Sigmoid colon (tissue), 3 donors: ENCODE results near the gene MAPK8IP2.
"Not testable (repeated sequence)": the region's sequence is repeated elsewhere in the genome, so short reads cannot be mapped to it uniquely, and the experiment has no call there.

Source experiments
- POLR2A ChIP-seq, 2 donors: fragments of 450-650 bp; IDR thresholded peaks; one replicate each; pipeline ENCODE4 v1.6.1; 2016; ENCODE audit warnings: antibody characterized with exemption in 2 of 2, mild to moderate bottlenecking in 2 of 2, moderate library complexity in 2 of 2
- TF ChIP-seq, protein P1 (sequence below), 4 experiments: fragments of 450-650 bp in 3 of 4; fragments of 200-600 bp in 1 of 4; IDR thresholded peaks; one replicate each; pipeline ENCODE4 v1.5.1; 2016 to 2019; ENCODE audit warnings: antibody characterized with exemption in 4 of 4, mild to moderate bottlenecking in 3 of 4, moderate library complexity in 2 of 4

DNA sequence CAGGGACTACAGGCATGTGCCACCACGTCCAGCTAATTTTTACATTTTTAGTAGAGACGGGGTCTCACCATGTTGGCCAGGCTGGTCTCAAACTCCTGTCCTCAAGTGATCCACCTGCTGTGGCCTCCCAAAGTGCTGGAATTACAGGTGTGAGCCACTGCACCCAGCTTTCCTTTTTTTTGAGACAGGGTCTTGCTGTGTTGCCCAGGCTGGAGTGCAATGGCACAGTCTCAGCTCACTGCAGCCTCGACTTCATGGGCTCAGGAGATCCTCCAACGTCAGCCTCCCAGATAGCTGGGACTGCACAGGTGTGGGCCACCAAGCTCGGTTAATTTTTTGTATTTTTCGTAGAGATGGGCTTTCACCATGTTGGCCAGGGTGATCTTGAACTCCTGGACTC is 54.1 kb downstream of the MAPK8IP2 start:
- TF ChIP-seq POLR2A (IDR thresholded peaks at IDR 0.05) = not testable (repeated sequence)
- TF ChIP-seq, protein P1, sequence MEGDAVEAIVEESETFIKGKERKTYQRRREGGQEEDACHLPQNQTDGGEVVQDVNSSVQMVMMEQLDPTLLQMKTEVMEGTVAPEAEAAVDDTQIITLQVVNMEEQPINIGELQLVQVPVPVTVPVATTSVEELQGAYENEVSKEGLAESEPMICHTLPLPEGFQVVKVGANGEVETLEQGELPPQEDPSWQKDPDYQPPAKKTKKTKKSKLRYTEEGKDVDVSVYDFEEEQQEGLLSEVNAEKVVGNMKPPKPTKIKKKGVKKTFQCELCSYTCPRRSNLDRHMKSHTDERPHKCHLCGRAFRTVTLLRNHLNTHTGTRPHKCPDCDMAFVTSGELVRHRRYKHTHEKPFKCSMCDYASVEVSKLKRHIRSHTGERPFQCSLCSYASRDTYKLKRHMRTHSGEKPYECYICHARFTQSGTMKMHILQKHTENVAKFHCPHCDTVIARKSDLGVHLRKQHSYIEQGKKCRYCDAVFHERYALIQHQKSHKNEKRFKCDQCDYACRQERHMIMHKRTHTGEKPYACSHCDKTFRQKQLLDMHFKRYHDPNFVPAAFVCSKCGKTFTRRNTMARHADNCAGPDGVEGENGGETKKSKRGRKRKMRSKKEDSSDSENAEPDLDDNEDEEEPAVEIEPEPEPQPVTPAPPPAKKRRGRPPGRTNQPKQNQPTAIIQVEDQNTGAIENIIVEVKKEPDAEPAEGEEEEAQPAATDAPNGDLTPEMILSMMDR (IDR thresholded peaks at IDR 0.05) = not testable (repeated sequence)
